ENCODE results near the gene THUMPD2.
"Not testable (repeated sequence)": the region's sequence is repeated elsewhere in the genome, so short reads cannot be mapped to it uniquely, and the experiment has no call there.

The THUMPD2 gene

GRCh38 chr2:39743269-39743776 lies 35.7 kb downstream of the THUMPD2 start:
- DNase-seq = no peak

- no peak for DNase-seq
Measured at GRCh38 chr2:39741871-39742270, 37.2 kb downstream of the THUMPD2 start.

- DNase-seq = no peak
Measured at GRCh38 chr2:39739386-39739785, 39.7 kb downstream of the THUMPD2 start.

GRCh38 chr2:39738936-39739335 lies 40.1 kb downstream of the THUMPD2 start:
- no peak for DNase-seq

GRCh38 chr2:39737661-39738060 lies 41.4 kb downstream of the THUMPD2 start:
- no peak for DNase-seq

- no peak for DNase-seq
Measured at GRCh38 chr2:39736640-39737039, 42.4 kb downstream of the THUMPD2 start.

GRCh38 chr2:39735648-39736047 lies 43.4 kb downstream of the THUMPD2 start:
- no peak for DNase-seq

- DNase-seq = no peak
Measured at GRCh38 chr2:39734445-39734844, 44.6 kb downstream of the THUMPD2 start.

GRCh38 chr2:39733070-39733674 lies 45.9 kb downstream of the THUMPD2 start:
- no peak for DNase-seq

GRCh38 chr2:39732482-39732881 lies 46.6 kb downstream of the THUMPD2 start:
- DNase-seq = no peak

GRCh38 chr2:39731546-39731945 lies 47.5 kb downstream of the THUMPD2 start:
- no peak for DNase-seq

GRCh38 chr2:39730685-39731302 lies 48.3 kb downstream of the THUMPD2 start:
- DNase-seq = no peak

GRCh38 chr2:39730276-39730675 lies 48.8 kb downstream of the THUMPD2 start:
- DNase-seq = no peak

- DNase-seq = no peak
Measured at GRCh38 chr2:39728941-39729351, 50.1 kb downstream of the THUMPD2 start.

- DNase-seq = not testable (repeated sequence)
Measured at GRCh38 chr2:39728085-39728484, 51.0 kb downstream of the THUMPD2 start.

- no peak for DNase-seq
Measured at GRCh38 chr2:39725401-39725800, 53.7 kb downstream of the THUMPD2 start.

GRCh38 chr2:39724828-39725144 lies 54.3 kb downstream of the THUMPD2 start:
- no peak for DNase-seq

- no peak for DNase-seq
Measured at GRCh38 chr2:39723946-39724827, 54.9 kb downstream of the THUMPD2 start.

GRCh38 chr2:39723497-39723896 lies 55.6 kb downstream of the THUMPD2 start:
- no peak for DNase-seq

GRCh38 chr2:39720970-39721369 lies 58.1 kb downstream of the THUMPD2 start:
- no peak for DNase-seq

GRCh38 chr2:39719317-39719716 lies 59.7 kb downstream of the THUMPD2 start:
- DNase-seq = no peak

GRCh38 chr2:39718483-39718882 lies 60.6 kb downstream of the THUMPD2 start:
- no peak for DNase-seq

GRCh38 chr2:39717067-39717466 lies 62.0 kb downstream of the THUMPD2 start:
- no peak for DNase-seq

GRCh38 chr2:39715822-39716221 lies 63.2 kb downstream of the THUMPD2 start:
- DNase-seq = no peak
